ENCODE results near the gene NECTIN1.

The NECTIN1 gene

GRCh38 chr11:119671051-119671450 is 57.9 kb downstream of the NECTIN1 start:
- FAIRE-seq: peak; percentile 31

GRCh38 chr11:119669487-119669886 is 59.5 kb downstream of the NECTIN1 start:
- FAIRE-seq: no peak

- FAIRE-seq: no peak
Measured at GRCh38 chr11:119668676-119669075, 60.3 kb downstream of the NECTIN1 start.

GRCh38 chr11:119666463-119667131 is 62.4 kb downstream of the NECTIN1 start:
- FAIRE-seq: no peak

- FAIRE-seq: no peak
Measured at GRCh38 chr11:119666061-119666460, 62.9 kb downstream of the NECTIN1 start.

GRCh38 chr11:119664701-119665420 is 64.1 kb downstream of the NECTIN1 start:
- no peak for FAIRE-seq

GRCh38 chr11:119664063-119664572 is 64.9 kb downstream of the NECTIN1 start:
- FAIRE-seq: no peak

- no peak for FAIRE-seq
Measured at GRCh38 chr11:119663279-119663678, 65.7 kb downstream of the NECTIN1 start.

- FAIRE-seq: no peak
Measured at GRCh38 chr11:119661226-119661625, 67.8 kb downstream of the NECTIN1 start.

GRCh38 chr11:119659971-119660723 is 68.9 kb downstream of the NECTIN1 start:
- FAIRE-seq: no peak

- FAIRE-seq: no peak
Measured at GRCh38 chr11:119652907-119653659, 75.9 kb downstream of the NECTIN1 start.

- FAIRE-seq: no peak
Measured at GRCh38 chr11:119651802-119652584, 77.0 kb downstream of the NECTIN1 start.

- no peak for FAIRE-seq
Measured at GRCh38 chr11:119650251-119650650, 78.7 kb downstream of the NECTIN1 start.

- no peak for FAIRE-seq
Measured at GRCh38 chr11:119647254-119647653, 81.7 kb downstream of the NECTIN1 start.

- FAIRE-seq: no peak
Measured at GRCh38 chr11:119645018-119645417, 84.0 kb downstream of the NECTIN1 start.

GRCh38 chr11:119644502-119644901 is 84.5 kb downstream of the NECTIN1 start:
- FAIRE-seq: no peak

GRCh38 chr11:119643876-119644225 is 85.1 kb downstream of the NECTIN1 start:
- FAIRE-seq: no peak

- FAIRE-seq: no peak
Measured at GRCh38 chr11:119643212-119643875, 85.7 kb downstream of the NECTIN1 start.

- FAIRE-seq: no peak
Measured at GRCh38 chr11:119641983-119642745, 86.8 kb downstream of the NECTIN1 start.

GRCh38 chr11:119640541-119640940 is 88.5 kb downstream of the NECTIN1 start:
- FAIRE-seq: no peak

Measured in endometrium (tissue), 2 donors.